Measurements from ENCODE around the gene INAVA.

Gene INAVA

DNA sequence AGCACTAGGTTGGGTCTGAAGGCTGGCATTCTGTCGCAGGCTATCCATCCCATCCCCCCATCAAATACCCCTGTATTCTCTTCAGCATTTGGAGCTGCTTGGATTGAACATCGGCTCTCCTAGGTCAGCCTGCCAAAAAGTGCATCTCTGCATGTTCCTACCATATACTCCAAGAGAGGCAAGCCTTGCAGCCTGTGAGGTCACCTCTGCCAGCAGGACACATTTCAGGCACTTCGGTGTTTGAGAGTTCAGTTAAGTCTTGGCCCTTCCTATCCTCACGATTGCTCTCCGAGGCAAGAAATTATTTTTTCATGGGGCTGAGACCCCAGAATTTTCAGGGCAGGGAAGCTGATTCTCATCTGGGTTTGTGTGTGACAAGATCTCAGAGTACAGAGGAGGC is 19.3 kb upstream of the INAVA start:
- DNase-seq (ENCODE audit: low spot score), result no peak

- no peak for DNase-seq (ENCODE audit: low spot score)
These were observed 17.7 kb upstream of the INAVA start for GRCh38 chr1:200877010-200877409.

DNA sequence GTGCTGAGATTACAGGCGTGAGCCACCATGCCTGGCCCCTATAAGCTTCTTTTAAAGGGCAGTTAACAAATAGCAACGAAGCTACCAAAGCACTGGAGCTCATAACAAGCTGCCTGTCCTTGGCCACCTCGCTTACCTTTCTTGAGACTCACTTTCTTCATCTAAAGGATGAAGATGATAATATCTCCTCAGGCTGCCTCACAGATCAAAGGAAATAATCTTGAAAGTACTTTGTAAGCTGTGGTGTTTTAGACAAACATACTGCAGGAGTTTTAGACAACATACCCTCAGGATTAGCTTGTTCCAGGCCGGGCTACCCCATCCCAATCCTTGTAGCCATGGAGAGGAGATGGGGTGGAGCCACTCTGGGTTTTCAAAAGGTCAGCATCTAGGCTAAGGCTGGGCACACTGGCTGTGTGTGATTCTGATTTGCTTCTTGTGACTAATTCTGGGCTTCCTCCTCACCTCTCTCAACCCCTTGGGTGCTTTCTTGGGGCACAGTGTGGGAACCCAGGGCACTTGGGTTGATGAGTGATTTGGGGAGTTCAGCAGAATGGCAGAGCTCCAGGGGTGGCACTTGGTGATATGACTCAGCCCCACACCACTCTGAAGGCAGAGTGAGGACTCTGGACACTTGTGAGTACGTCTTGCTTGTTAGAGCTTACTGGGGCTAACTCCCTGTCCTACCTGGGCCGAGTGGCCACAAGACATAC is 16.7 kb upstream of the INAVA start:
- DNase-seq (ENCODE audit: low spot score), result no peak

GRCh38 chr1:200880212-200880611 is 14.5 kb upstream of the INAVA start:
- DNase-seq (ENCODE audit: low spot score), result no peak

DNA sequence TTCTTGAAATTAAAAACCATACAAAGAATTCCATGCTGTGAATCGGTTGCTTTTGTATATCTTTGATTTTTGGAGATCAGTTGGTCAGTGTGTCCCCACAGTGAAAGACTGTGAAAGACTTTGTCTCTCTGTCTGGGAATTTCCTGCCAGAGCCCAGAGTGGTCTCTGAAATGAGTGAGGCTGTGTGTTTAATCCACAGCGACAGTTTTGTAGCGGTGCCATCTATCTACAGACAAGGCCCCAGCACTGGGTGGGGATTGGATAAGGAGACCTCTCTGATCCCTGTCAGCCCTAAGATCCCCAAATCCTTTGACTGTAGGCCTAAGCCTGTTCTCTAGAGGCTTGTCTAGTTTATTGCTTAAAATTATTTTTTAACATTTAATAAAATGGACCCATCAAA is 11.6 kb upstream of the INAVA start:
- no peak for DNase-seq (ENCODE audit: low spot score)

GRCh38 chr1:200885623-200886402 is 8.9 kb upstream of the INAVA start:
- no peak for DNase-seq (ENCODE audit: low spot score)

GRCh38 chr1:200886594-200886993 is 8.1 kb upstream of the INAVA start:
- DNase-seq (ENCODE audit: low spot score), result no peak

DNA sequence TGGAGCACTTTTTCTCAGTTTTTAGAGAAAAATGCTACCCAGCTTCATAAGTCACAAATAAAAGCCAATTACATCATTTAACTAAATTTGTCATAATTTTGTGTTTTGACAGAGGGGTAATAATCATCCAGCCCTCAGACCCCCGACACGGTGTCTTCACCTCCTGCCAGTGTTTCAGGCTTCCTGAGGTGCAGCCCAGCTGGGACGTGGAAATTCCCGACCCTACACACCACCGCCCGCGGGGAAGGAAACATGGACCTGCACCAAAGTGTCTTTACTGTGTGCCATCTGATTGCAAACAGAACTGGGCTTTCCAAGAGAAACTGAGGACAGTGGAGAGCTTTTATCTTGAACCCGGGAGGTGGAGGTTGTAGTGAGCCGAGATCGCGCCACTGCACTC is 7.7 kb upstream of the INAVA start:
- no peak for DNase-seq (ENCODE audit: low spot score)

- DNase-seq (ENCODE audit: low spot score), result no peak
These were observed 6.8 kb upstream of the INAVA start for GRCh38 chr1:200887772-200888348.

- no peak for DNase-seq (ENCODE audit: low spot score)
These were observed 6.3 kb upstream of the INAVA start for GRCh38 chr1:200888349-200888838.

GRCh38 chr1:200889571-200889970 is 5.1 kb upstream of the INAVA start:
- DNase-seq (ENCODE audit: low spot score), result no peak

DNA sequence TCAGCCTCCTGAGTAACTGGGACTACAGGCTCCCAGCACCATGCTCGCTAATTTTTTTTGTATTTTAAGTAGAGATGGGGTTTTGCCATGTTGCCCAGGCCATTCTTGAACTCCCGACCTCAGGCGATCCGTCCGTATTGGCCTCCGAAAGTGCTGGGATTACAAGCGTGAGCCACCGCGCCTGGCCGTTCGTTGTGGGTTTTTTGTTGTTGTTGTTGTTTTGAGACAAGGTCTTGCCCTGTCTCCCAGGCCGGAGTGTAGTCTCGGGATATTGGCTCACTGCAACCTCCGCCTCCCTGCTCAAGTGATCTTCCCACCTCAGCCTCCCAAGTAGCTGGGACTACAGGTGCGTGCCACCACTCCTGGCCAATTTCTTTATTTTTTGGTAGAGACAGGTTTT is 4.7 kb upstream of the INAVA start:
- DNase-seq (ENCODE audit: low spot score), result no peak

DNA sequence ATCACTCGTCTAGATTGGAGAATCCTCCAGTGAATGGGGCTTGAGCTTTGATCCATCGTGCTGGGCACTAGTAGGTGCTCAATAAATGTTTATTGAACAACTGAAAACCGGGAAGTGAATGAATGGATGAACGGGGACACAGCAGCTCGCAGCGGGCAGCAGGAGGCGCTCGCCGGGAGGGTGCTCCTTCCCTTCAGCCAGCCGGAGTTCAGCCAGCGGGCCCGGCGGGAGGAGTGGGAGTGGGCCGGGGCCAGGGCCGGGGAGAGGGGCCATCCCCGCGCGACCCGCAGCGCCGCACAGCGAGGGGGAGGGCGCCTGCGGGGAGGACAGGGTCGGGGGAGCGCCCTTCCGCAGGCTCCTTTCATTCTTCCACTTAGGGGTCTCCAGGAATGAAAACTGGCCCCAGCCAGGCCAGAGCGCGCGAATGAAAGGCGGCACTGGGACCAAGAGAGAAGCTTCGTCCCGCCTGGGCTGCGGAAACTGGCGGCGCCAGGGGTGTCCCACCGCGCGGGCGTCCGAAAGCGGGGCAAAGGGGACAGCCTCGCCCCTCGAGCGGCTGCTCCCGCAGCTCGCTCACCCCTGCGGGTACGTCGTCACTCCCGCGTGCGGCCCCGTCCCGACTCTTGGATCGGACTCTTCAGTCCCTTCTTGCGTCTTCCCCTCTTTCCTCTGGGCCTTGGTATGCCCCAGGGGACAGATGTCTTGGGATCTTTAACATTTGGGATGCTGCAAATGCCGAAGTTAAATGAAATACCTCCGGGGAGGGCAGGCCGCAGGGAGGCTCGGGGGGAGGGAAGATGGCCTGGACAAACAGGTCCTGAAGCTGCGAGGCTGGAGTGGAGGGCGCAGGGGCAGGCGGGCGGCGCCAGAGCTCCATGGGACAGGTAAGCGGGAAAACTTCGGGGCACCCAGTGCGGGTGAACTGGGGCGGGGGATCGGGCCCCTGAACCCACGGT is 3.6 kb upstream of the INAVA start:
- no peak for DNase-seq (ENCODE audit: low spot score)

- DNase-seq (ENCODE audit: low spot score), result no peak
These were observed 2.9 kb upstream of the INAVA start for GRCh38 chr1:200891774-200892157.

DNA sequence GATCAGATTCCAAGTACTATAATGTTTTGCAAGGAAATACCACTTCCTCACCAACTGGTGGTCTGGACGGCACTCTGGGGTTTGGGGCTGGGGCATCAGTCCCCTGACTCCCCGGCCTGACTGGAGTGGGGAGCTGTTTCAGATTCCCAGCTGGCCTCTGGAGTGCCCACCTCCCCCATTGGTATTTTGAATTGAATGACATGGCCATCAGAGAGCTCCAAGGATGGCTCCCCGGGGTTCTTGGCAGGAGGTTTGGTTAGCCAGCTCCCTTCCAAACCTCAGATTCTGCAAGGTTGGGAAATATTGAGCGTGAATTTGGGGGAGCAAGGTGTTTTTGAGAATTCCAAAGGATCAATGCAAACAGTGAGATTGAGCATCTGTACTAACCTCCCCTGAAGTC is 2.2 kb upstream of the INAVA start:
- no peak for DNase-seq (ENCODE audit: low spot score)

DNA sequence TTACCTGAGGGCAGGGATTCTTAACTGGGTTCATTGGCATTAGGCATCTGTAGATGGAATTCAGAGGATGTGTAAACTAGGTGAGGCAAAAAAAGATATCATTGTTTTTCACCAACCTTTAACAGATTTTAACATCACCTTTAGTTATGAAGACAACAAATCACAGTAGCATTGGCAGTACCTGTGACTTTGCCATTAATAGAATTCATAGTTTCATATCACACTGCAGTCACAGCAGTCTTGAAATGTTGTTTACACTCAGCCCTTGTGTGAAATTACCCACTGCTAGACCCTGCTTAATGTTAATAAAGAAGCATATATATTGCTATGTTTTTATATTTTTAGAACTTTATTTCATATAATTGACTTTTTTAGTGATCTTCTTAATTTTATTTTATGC is 1.7 kb upstream of the INAVA start:
- no peak for DNase-seq (ENCODE audit: low spot score)

GRCh38 chr1:200893411-200893901 is 1.2 kb upstream of the INAVA start:
- DNase-seq (ENCODE audit: low spot score), result no peak

GRCh38 chr1:200895443-200895789 is 716 bp downstream of the INAVA start:
- DNase-seq (ENCODE audit: low spot score), result no peak

GRCh38 chr1:200895801-200896530 is 1.3 kb downstream of the INAVA start:
- no peak for DNase-seq (ENCODE audit: low spot score)

- no peak for DNase-seq (ENCODE audit: low spot score)
These were observed 2.0 kb downstream of the INAVA start for GRCh38 chr1:200896531-200897196.

- DNase-seq (ENCODE audit: low spot score), result no peak
These were observed 2.6 kb downstream of the INAVA start for GRCh38 chr1:200897259-200897658.

All from hematopoietic multipotent progenitor cell treated with erythropoietin and hydrocortisone succinate and interleukin-3 and kit ligand, for 15 days (in vitro differentiated cells).